SU-DHL-6 (cell line): ENCODE data around the gene ATP9B.

Experiments
- H2AFZ ChIP-seq: fragments of 200-600 bp; sonication (generic); 2 replicates; pipeline ENCODE4 v1.6.1; 2014; ENCODE audit warnings: low read depth, mild to moderate bottlenecking, moderate library complexity, mixed read lengths, antibody characterized with exemption, low read length; ENCODE audit not compliant: severe bottlenecking
- H3F3A ChIP-seq: fragments of 200-600 bp; shearing (Covaris generic); 2 replicates; pipeline ENCODE4 v1.6.0; 2016; ENCODE audit warnings: antibody characterized with exemption, mild to moderate bottlenecking; ENCODE audit not compliant: insufficient read depth
- H3K27ac ChIP-seq: fragments of 200-600 bp; sonication (generic); 2 replicates; pipeline ENCODE4 v1.5.1; 2016; ENCODE audit warnings: low read depth, mild to moderate bottlenecking, low read length, moderate library complexity, mixed read lengths
- H3K27me3 ChIP-seq: fragments of 200-600 bp; sonication (generic), shearing (Covaris generic); 2 replicates; pipeline ENCODE4 v1.6.0; 2014; ENCODE audit warnings: mild to moderate bottlenecking, low read length
- H3K36me3 ChIP-seq: fragments of 200-600 bp; sonication (generic); 2 replicates; pipeline ENCODE4 v1.6.1; 2014; ENCODE audit warnings: mild to moderate bottlenecking, low read length, mixed read lengths
- H3K4me2 ChIP-seq: fragments of 300-600, 200-600 bp; shearing (Covaris generic), sonication (generic); 2 replicates; pipeline ENCODE4 v1.6.0; 2014; ENCODE audit warnings: low read length, low read depth, mild to moderate bottlenecking; ENCODE audit not compliant: poor library complexity, severe bottlenecking
- H3K4me3 ChIP-seq: fragments of 200-600 bp; sonication (generic); 2 replicates; pipeline ENCODE4 v1.5.1; 2014; ENCODE audit warnings: antibody characterized with exemption, low read length, mild to moderate bottlenecking, mixed read lengths; ENCODE audit not compliant: insufficient read depth, poor library complexity, severe bottlenecking
- H3K79me2 ChIP-seq: fragments of 200-600 bp; sonication (generic); 2 replicates; pipeline ENCODE4 v1.6.1; 2014; ENCODE audit warnings: mild to moderate bottlenecking, low read length, moderate library complexity; ENCODE audit not compliant: insufficient read depth
- H3K9ac ChIP-seq: fragments of 200-600 bp; sonication (generic); 2 replicates; pipeline ENCODE4 v1.7.0; 2014; ENCODE audit warnings: mild to moderate bottlenecking, low read length
- H3K9me2 ChIP-seq: fragments of 200-600 bp; sonication (generic); replicated peaks from 2 replicates; pipeline ENCODE4 v1.6.1; 2014; ENCODE audit warnings: low read length; ENCODE audit not compliant: insufficient read depth
- H3K9me3 ChIP-seq: fragments of 200-600 bp; sonication (generic); 2 replicates; pipeline ENCODE4 v1.6.1; 2014; ENCODE audit warnings: low read length, mixed read lengths; ENCODE audit not compliant: insufficient read depth
- H4K20me1 ChIP-seq: fragments of 200-600 bp; sonication (generic); 2 replicates; pipeline ENCODE4 v1.6.1; 2014; ENCODE audit warnings: low read depth, mild to moderate bottlenecking, antibody characterized with exemption, low read length, moderate library complexity, mixed read lengths
- CTCF ChIP-seq: fragments of 200-600 bp; sonication (generic); IDR thresholded peaks from one replicate; pipeline ENCODE4 v1.5.1; 2017; ENCODE audit warnings: antibody characterized with exemption, mild to moderate bottlenecking, low read length, moderate library complexity; ENCODE audit not compliant: insufficient read depth, poor library complexity, severe bottlenecking
- EZH2phosphoT487 ChIP-seq: fragments of 200-600 bp; sonication (generic), shearing (Covaris generic); conservative IDR thresholded peaks from 2 replicates; pipeline ENCODE4 v1.6.1; 2018; ENCODE audit warnings: mild to moderate bottlenecking, antibody characterized with exemption, low read length, moderate library complexity, mixed read lengths

Gene ATP9B

GRCh38 chr18:79117788-79118187 lies 48.6 kb downstream of the ATP9B start:
- H3K9me2 ChIP-seq: no peaks in the 10 kb centered on the region
- H3K79me2 ChIP-seq: no peaks in the 10 kb centered on the region
- H4K20me1 ChIP-seq: no peaks in the 10 kb centered on the region
- H3K9ac ChIP-seq: no peak overlapping the region
- H3K4me3 ChIP-seq: no peak overlapping the region
- H3K9me3 ChIP-seq: no peaks in the 10 kb centered on the region
- H3K36me3 ChIP-seq: peaks cover 6% of the 10 kb centered on the region; the same call in 1 of the 2 replicates
- no peaks in the 10 kb centered on the region for H3K27me3 ChIP-seq
- no peak overlapping the region for H3K27ac ChIP-seq
- H2AFZ ChIP-seq: no peak overlapping the region
- no peak overlapping the region for H3K4me2 ChIP-seq
- no peaks in the 10 kb centered on the region for H3F3A ChIP-seq
- TF ChIP-seq EZH2phosphoT487: no peak
- TF ChIP-seq CTCF: no peak

- no peaks in the 10 kb centered on the region for H3K9me3 ChIP-seq
- no peaks in the 10 kb centered on the region for H3K79me2 ChIP-seq
- H3K36me3 ChIP-seq: peaks cover 6% of the 10 kb centered on the region; the same call in 1 of the 2 replicates
- H3K4me3 ChIP-seq: no peak overlapping the region
- no peak overlapping the region for H2AFZ ChIP-seq
- no peaks in the 10 kb centered on the region for H3F3A ChIP-seq
- no peak overlapping the region for H3K9ac ChIP-seq
- H3K27me3 ChIP-seq: no peaks in the 10 kb centered on the region
- no peak overlapping the region for H3K4me2 ChIP-seq
- H3K9me2 ChIP-seq: no peaks in the 10 kb centered on the region
- no peak overlapping the region for H3K27ac ChIP-seq
- H4K20me1 ChIP-seq: no peaks in the 10 kb centered on the region
- TF ChIP-seq CTCF (no peak), EZH2phosphoT487 (no peak)
Observed at GRCh38 chr18:79118797-79119196, 49.6 kb downstream of the ATP9B start.

- Histone ChIP-seq H3K79me2 (no peaks in the 10 kb centered on the region), H3K27ac (no peak overlapping the region), H3K27me3 (no peaks in the 10 kb centered on the region), H2AFZ (no peak overlapping the region), H4K20me1 (0 out of 2 replicates have a peak, but pooled peaks cover 3% of the 10 kb centered on the region), H3K9me3 (no peaks in the 10 kb centered on the region), H3K9me2 (no peaks in the 10 kb centered on the region), H3K4me2 (no peak overlapping the region), H3F3A (no peaks in the 10 kb centered on the region), H3K36me3 (peaks cover 5% of the 10 kb centered on the region; the same call in 1 of the 2 replicates), H3K4me3 (no peak overlapping the region), H3K9ac (no peak overlapping the region)
- no peak for TF ChIP-seq EZH2phosphoT487
Observed at GRCh38 chr18:79121746-79122474, 52.7 kb downstream of the ATP9B start.

- no peak overlapping the region for H2AFZ ChIP-seq
- H3K4me2 ChIP-seq: no peak overlapping the region
- H3K9me3 ChIP-seq: no peaks in the 10 kb centered on the region
- H3K27me3 ChIP-seq: no peaks in the 10 kb centered on the region
- H3K79me2 ChIP-seq: no peaks in the 10 kb centered on the region
- H4K20me1 ChIP-seq: 0 out of 2 replicates have a peak, but pooled peaks cover 3% of the 10 kb centered on the region
- no peak overlapping the region for H3K4me3 ChIP-seq
- H3K9me2 ChIP-seq: no peaks in the 10 kb centered on the region
- no peak overlapping the region for H3K9ac ChIP-seq
- no peaks in the 10 kb centered on the region for H3F3A ChIP-seq
- no peak overlapping the region for H3K27ac ChIP-seq
- TF ChIP-seq CTCF: no peak
- TF ChIP-seq EZH2phosphoT487: no peak
- peaks cover 5% of the 10 kb centered on the region; the same call in 1 of the 2 replicates for H3K36me3 ChIP-seq
Observed at GRCh38 chr18:79123948-79124347, 54.8 kb downstream of the ATP9B start.
